H1 (cell line): ENCODE data around the gene C1orf87. TPM values are rescaled to one million over a fixed set of nuclear protein-coding genes. Genes with fewer than 3 reads are reported as not detected.

ENCODE experiments used
- CTCF ChIA-PET: fragments of 300-600 bp; sonication (Branson Sonifier 250); formaldehyde crosslinking; loops from one replicate; lab custom pipeline; 2021; ENCODE audit not compliant: partially characterized antibody; lab: Charles Lee
- POLR2A ChIA-PET: fragments of 300-600 bp; sonication (Branson Sonifier 250); formaldehyde crosslinking; loops from one replicate; lab custom pipeline; 2021; ENCODE audit warnings: inconsistent platforms; ENCODE audit not compliant: partially characterized antibody; lab: Charles Lee
- DNase-seq, 2 experiments: peaks; one replicate each; pipeline versions ENCODE4 v3.0.0 to v3.0.0-alpha.2; 2010 to 2022; ENCODE audit warnings: low spot score in 2 of 2, low read depth in 1 of 2, mixed read lengths in 1 of 2
- FAIRE-seq: peaks from 2 replicates; lab custom pipeline; 2011; peaks lifted over from hg19 to GRCh38; lab: Jason Lieb, UNC
- H2AFZ ChIP-seq: 2 replicates; pipeline ENCODE4 v1.8.1; 2012; ENCODE audit warnings: low read length, inconsistent platforms
- H2AK5ac ChIP-seq: 2 replicates; pipeline ENCODE4 v1.6.1; 2013; ENCODE audit warnings: low read depth, low read length
- H2BK120ac ChIP-seq: replicated peaks from 2 replicates; pipeline ENCODE3; 2013; ENCODE audit warnings: low read depth, low read length, inconsistent platforms
- H2BK12ac ChIP-seq: 2 replicates; pipeline ENCODE4 v1.6.1; 2013; ENCODE audit warnings: low read depth, low read length
- H2BK15ac ChIP-seq: 2 replicates; pipeline ENCODE4 v1.6.1; 2013; ENCODE audit warnings: low read length
- H2BK20ac ChIP-seq: 2 replicates; pipeline ENCODE4 v1.6.1; 2013; ENCODE audit warnings: low read length
- H2BK5ac ChIP-seq: 2 replicates; pipeline ENCODE4 v1.6.1; 2013; ENCODE audit warnings: low read depth, low read length
- H3K14ac ChIP-seq: 2 replicates; pipeline ENCODE4 v1.6.1; 2013; ENCODE audit warnings: inconsistent platforms; ENCODE audit not compliant: insufficient read length
- H3K18ac ChIP-seq: 2 replicates; pipeline ENCODE4 v1.6.1; 2013; ENCODE audit warnings: low read length; ENCODE audit errors: extremely low read depth
- H3K23ac ChIP-seq: 2 replicates; pipeline ENCODE4 v1.6.1; 2013; ENCODE audit warnings: inconsistent platforms; ENCODE audit not compliant: insufficient read length
- H3K23me2 ChIP-seq: 2 replicates; pipeline ENCODE4 v1.6.1; 2013; ENCODE audit warnings: low read depth, low read length
- H3K27ac ChIP-seq: 2 replicates; pipeline ENCODE4 v1.6.1; 2011; ENCODE audit warnings: low read depth, low read length, inconsistent platforms
- H3K27me3 ChIP-seq, 4 experiments: replicated peaks in 1 of 4; 1 replicate in 1 of 4; 2 replicates in 3 of 4; pipeline versions ENCODE4 v1.6.1 to v1.8.1; 2011 to 2013; ENCODE audit warnings: low read length in 3 of 4, mild to moderate bottlenecking in 3 of 4, inconsistent platforms in 2 of 4, mixed read lengths in 2 of 4, moderate library complexity in 1 of 4; ENCODE audit not compliant: control insufficient read depth in 3 of 4, insufficient read depth in 3 of 4; ENCODE audit errors: extremely low read depth in 1 of 4
- H3K36me3 ChIP-seq, 4 experiments: 2 replicates each; pipeline versions ENCODE4 v1.6.1 to v1.8.1; 2011 to 2013; ENCODE audit warnings: mild to moderate bottlenecking in 4 of 4, low read length in 3 of 4, moderate library complexity in 2 of 4, control low read depth in 1 of 4, inconsistent platforms in 1 of 4; ENCODE audit not compliant: insufficient read depth in 4 of 4, control insufficient read depth in 2 of 4
- H3K4ac ChIP-seq: replicated peaks from 2 replicates; pipeline ENCODE3; 2013; ENCODE audit warnings: low read length, low read depth, mixed read lengths, inconsistent platforms; ENCODE audit not compliant: insufficient read length
- H3K4me1 ChIP-seq, 4 experiments: replicated peaks in 1 of 4; 1 replicate in 1 of 4; 2 replicates in 3 of 4; pipeline versions ENCODE4 v1.6.1 to v1.8.1; 2011 to 2013; ENCODE audit warnings: low read length in 3 of 4, inconsistent platforms in 2 of 4, mixed read lengths in 1 of 4; ENCODE audit not compliant: insufficient read depth in 4 of 4, control insufficient read depth in 3 of 4
- H3K4me2 ChIP-seq, 2 experiments: 2 replicates each; pipeline versions ENCODE4 v1.6.1 to v1.8.1; 2011 to 2013; ENCODE audit warnings: low read depth in 2 of 2, low read length in 2 of 2, control low read depth in 1 of 2, inconsistent platforms in 1 of 2, mild to moderate bottlenecking in 1 of 2; ENCODE audit not compliant: insufficient read depth in 1 of 2
- H3K4me3 ChIP-seq, 4 experiments: fragments of 200-600, 300-600 bp in 1 of 4; sonication (generic), shearing (Covaris generic), sonication (Bioruptor Twin) in 1 of 4; 2 replicates each; pipeline versions ENCODE4 v1.5.1 to v1.8.1; 2011 to 2016; ENCODE audit warnings: low read length in 4 of 4, low read depth in 3 of 4, control low read depth in 2 of 4, inconsistent platforms in 2 of 4, mild to moderate bottlenecking in 2 of 4, mixed read lengths in 1 of 4, moderate library complexity in 1 of 4; ENCODE audit not compliant: insufficient read depth in 2 of 4; ENCODE audit errors: extremely low read depth in 1 of 4
- H3K56ac ChIP-seq: replicated peaks from 2 replicates; pipeline ENCODE3; 2013; ENCODE audit warnings: low read depth, mild to moderate bottlenecking, mixed read lengths, low read length, inconsistent platforms; ENCODE audit not compliant: insufficient read length
- H3K79me1 ChIP-seq: 2 replicates; pipeline ENCODE4 v1.6.1; 2013; ENCODE audit warnings: low read depth, low read length, control low read depth
- H3K79me2 ChIP-seq, 2 experiments: 2 replicates each; pipeline versions ENCODE4 v1.6.1 to v1.8.1; 2012 to 2013; ENCODE audit warnings: low read length in 2 of 2, mild to moderate bottlenecking in 2 of 2, inconsistent platforms in 1 of 2; ENCODE audit not compliant: insufficient read depth in 2 of 2, control insufficient read depth in 1 of 2
- H3K9ac ChIP-seq, 4 experiments: replicated peaks in 1 of 4; 1 replicate in 1 of 4; 2 replicates in 3 of 4; pipeline versions ENCODE4 v1.6.1 to v1.8.1; 2011 to 2013; ENCODE audit warnings: low read depth in 3 of 4, low read length in 3 of 4, control low read depth in 2 of 4, mild to moderate bottlenecking in 2 of 4, moderate library complexity in 2 of 4, inconsistent platforms in 1 of 4; ENCODE audit errors: extremely low read depth in 1 of 4
- H3K9me3 ChIP-seq, 2 experiments: 2 replicates each; pipeline versions ENCODE4 v1.6.1 to v1.8.1; 2012 to 2013; ENCODE audit warnings: mild to moderate bottlenecking in 2 of 2, moderate library complexity in 2 of 2, control low read depth in 1 of 2, inconsistent platforms in 1 of 2, low read depth in 1 of 2, low read length in 1 of 2, mixed read lengths in 1 of 2; ENCODE audit not compliant: insufficient read depth in 2 of 2
- H4K20me1 ChIP-seq, 2 experiments: replicated peaks in 1 of 2; 2 replicates each; pipeline versions ENCODE3 to v1.8.1; 2011 to 2013; ENCODE audit warnings: inconsistent platforms in 2 of 2, low read length in 2 of 2, mild to moderate bottlenecking in 1 of 2; ENCODE audit not compliant: insufficient read depth in 2 of 2, control insufficient read depth in 1 of 2
- H4K5ac ChIP-seq: 2 replicates; pipeline ENCODE4 v1.6.1; 2013; ENCODE audit warnings: low read length, low read depth, mixed read lengths, inconsistent platforms; ENCODE audit not compliant: insufficient read length
- H4K8ac ChIP-seq: 2 replicates; pipeline ENCODE4 v1.8.0; 2013; ENCODE audit warnings: mild to moderate bottlenecking, moderate library complexity, low read length, inconsistent platforms; ENCODE audit not compliant: insufficient read depth; ENCODE audit errors: extremely low read depth
- H4K91ac ChIP-seq: replicated peaks from 2 replicates; pipeline ENCODE3; 2013; ENCODE audit warnings: low read length, mixed read lengths, inconsistent platforms; ENCODE audit not compliant: insufficient read length
- BCL11A ChIP-seq, 2 experiments: IDR thresholded peaks; one replicate each; pipeline ENCODE4 v1.6.1; 2011; ENCODE audit warnings: low read depth in 2 of 2, low read length in 2 of 2, mild to moderate bottlenecking in 2 of 2
- CBX5 ChIP-seq: fragments of 300-800, 300-1000 bp; sonication (generic); IDR thresholded peaks from 2 replicates; pipeline ENCODE4 v1.7.1; 2016; ENCODE audit warnings: antibody characterized with exemption, low read length, low read depth
- EGR1 ChIP-seq: IDR thresholded peaks from 2 replicates; pipeline ENCODE4 v1.6.1; 2011; ENCODE audit warnings: low read depth, low read length, borderline replicate concordance
- EZH2 ChIP-seq: fragments of 200-600 bp; sonication (generic); IDR thresholded peaks from 2 replicates; pipeline ENCODE4 v1.7.1; 2012; ENCODE audit warnings: low read depth, mild to moderate bottlenecking, moderate library complexity, low read length, inconsistent platforms; ENCODE audit not compliant: severe bottlenecking
- GABPA ChIP-seq: IDR thresholded peaks from 2 replicates; pipeline ENCODE4 v1.6.1; 2011; ENCODE audit warnings: mild to moderate bottlenecking, low read length, moderate library complexity, borderline replicate concordance; ENCODE audit not compliant: insufficient read depth
- JUN ChIP-seq: IDR thresholded peaks from 2 replicates; pipeline ENCODE4 v1.6.1; 2011; ENCODE audit warnings: low read depth, mild to moderate bottlenecking, improper control_type of control experiment, low read length
- POLR2A ChIP-seq, 2 experiments: IDR thresholded peaks; 1 replicate in 1 of 2; 2 replicates in 1 of 2; pipeline ENCODE4 v1.6.1; 2011; ENCODE audit warnings: low read depth in 2 of 2, low read length in 2 of 2, mild to moderate bottlenecking in 2 of 2; ENCODE audit errors: control extremely low read depth in 1 of 2
- RFX5 ChIP-seq: IDR thresholded peaks from 2 replicates; pipeline ENCODE4 v1.6.1; 2011; ENCODE audit warnings: low read depth, low read length, improper control_type of control experiment, borderline replicate concordance
- SAP30 ChIP-seq: fragments of 300-600 bp; sonication (generic); IDR thresholded peaks from 2 replicates; pipeline ENCODE4 v1.7.1; 2012; ENCODE audit warnings: low read length, moderate library complexity, mild to moderate bottlenecking, inconsistent platforms; ENCODE audit not compliant: insufficient read depth, insufficient replicate concordance
- TCF12 ChIP-seq: IDR thresholded peaks from 2 replicates; pipeline ENCODE4 v1.6.1; 2011; ENCODE audit warnings: low read depth, mild to moderate bottlenecking, low read length
- polyA plus RNA-seq, 7 experiments: library from polyadenylated mRNA; depleted of rRNA in 3 of 7; stranded (reverse) in 5 of 7; unstranded in 2 of 7; fragments of >200 nt in 5 of 7; fragments of 200-250 nt in 2 of 7; gene quantifications; 1 replicate in 5 of 7; 2 replicates in 1 of 7; 4 replicates in 1 of 7; pipeline versions ENCODE4 v1.2.1 to v1.2.3, GENCODE V29; 2011 to 2013; ENCODE audit warnings: missing spikeins in 2 of 7, mixed read lengths in 2 of 7
- total RNA-seq: library from RNA; stranded (reverse); fragmentation: NEBNext Ultra II Directional; extraction: Animal tissue kit (Norgen Biotek cat#: 25700); gene quantifications from 2 replicates; pipeline ENCODE4 v1.2.1, GENCODE V29; 2021

C1orf87 gene
- total and polyA plus RNA-seq, 2 of the 8 experiments (the other 6 are each of a cell fraction or from before 2014, with no cell fraction given): 0.41 TPM; not detected in 1

- H3K36me3 ChIP-seq: no peaks in the 10 kb centered on the region; a peak in 1 of 8 replicates
- TF ChIP-seq BCL11A (IDR thresholded peaks at IDR 0.05; ENCODE audit: low read depth in 2 of 2, low read length in 2 of 2): no peak
- no peak for TF ChIP-seq EGR1
- TF ChIP-seq TCF12: no peak
- TF ChIP-seq CBX5: no peak
- no peak for TF ChIP-seq EZH2
- TF ChIP-seq GABPA: no peak
- TF ChIP-seq POLR2A (IDR thresholded peaks at IDR 0.05; ENCODE audit: control extremely low read depth in 1 of 2, low read depth in 2 of 2, low read length in 2 of 2): no peak
- TF ChIP-seq JUN: no peak
- no peak for TF ChIP-seq SAP30
- no peak for TF ChIP-seq RFX5
- FAIRE-seq (no peak), DNase-seq (no peak)
- H3K9ac ChIP-seq: no peak overlapping the region
- H3K79me2 ChIP-seq: no peaks in the 10 kb centered on the region
- H2BK120ac ChIP-seq: no peak overlapping the region
- no peak overlapping the region for H3K4ac ChIP-seq
- no peak overlapping the region for H2BK5ac ChIP-seq
- no peaks in the 10 kb centered on the region for H3K27me3 ChIP-seq
- H3K18ac ChIP-seq: no peak overlapping the region
- no peak overlapping the region for H4K8ac ChIP-seq
- no peak overlapping the region for H2AK5ac ChIP-seq
- peaks cover 0 to 3% (median 2%) of the 10 kb centered on the region in 4 experiments; a peak in 3 of 7 replicates for H3K4me1 ChIP-seq
- H3K4me2 ChIP-seq: no peak overlapping the region
- H2AFZ ChIP-seq: no peak overlapping the region
- no peak overlapping the region for H3K23ac ChIP-seq
- H4K20me1 ChIP-seq: no peaks in the 10 kb centered on the region
- H3K27ac ChIP-seq: no peak overlapping the region
- H3K56ac ChIP-seq: no peak overlapping the region
- H3K79me1 ChIP-seq: no peaks in the 10 kb centered on the region
- H3K23me2 ChIP-seq: no peaks in the 10 kb centered on the region; the same call in 1 of the 2 replicates
- no peak overlapping the region for H2BK12ac ChIP-seq
- H2BK20ac ChIP-seq: no peak overlapping the region
- ChIA-PET CTCF (no interaction called here), POLR2A (no interaction called here)
- no peak overlapping the region for H2BK15ac ChIP-seq
- no peak overlapping the region for H3K4me3 ChIP-seq
- no peak overlapping the region for H4K91ac ChIP-seq
- H3K9me3 ChIP-seq: no peaks in the 10 kb centered on the region; a peak in 1 of 4 replicates
- H3K14ac ChIP-seq: no peak overlapping the region
- H4K5ac ChIP-seq: no peak overlapping the region
Observed at GRCh38 chr1:60044881-60045280, 28.7 kb downstream of the C1orf87 start.
